Spleen (tissue), 7 donors: ENCODE results near the gene SH3RF1.

Experiments used
- POLR2AphosphoS5 ChIP-seq, 3 donors: sonication (generic); formaldehyde crosslinking; IDR thresholded peaks; one replicate each; pipeline ENCODE4 v1.5.1; 2017; ENCODE audit warnings: antibody characterized with exemption in 3 of 3
- TF ChIP-seq, protein P1 (sequence below), 11 experiments: fragments of 200-600 bp in 7 of 11; fragments of 450-650 bp in 4 of 11; sonication (generic) in 4 of 11; IDR thresholded peaks in 8 of 11; conservative IDR thresholded peaks in 3 of 11; 1 replicate in 7 of 11; 2 replicates in 4 of 11; pipeline versions ENCODE4 v1.4.0 to v1.8.0; 2016 to 2021; ENCODE audit warnings: antibody characterized with exemption in 11 of 11, inconsistent platforms in 4 of 11, mild to moderate bottlenecking in 1 of 11
- donor health status: DM: no; HTN: no; CAD: no; lungs with moderate emphysema.
- donor health status: DM: no; HTN: no; CAD: no.
- donor health status: DM: no; HTN: no; CAD: no.

DNA sequence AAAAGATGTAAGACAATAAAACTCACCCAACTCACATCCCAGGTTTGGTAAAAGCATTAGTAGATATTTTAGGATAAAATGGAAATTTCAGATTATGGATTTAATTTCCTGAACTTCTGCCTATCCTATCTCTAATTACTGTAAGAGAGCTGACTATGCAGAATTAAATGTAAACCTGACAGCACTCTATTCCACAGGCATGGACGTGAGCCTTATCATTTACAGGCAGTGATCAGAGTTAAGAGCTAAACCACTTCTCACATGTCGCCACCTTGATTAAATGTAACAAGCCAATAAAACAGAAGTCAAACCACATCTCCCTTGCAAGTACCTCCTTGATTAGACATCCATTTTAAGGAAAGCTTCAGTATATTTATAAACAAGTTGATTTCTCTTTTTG lies 163.2 kb downstream of the SH3RF1 start:
- TF ChIP-seq, protein P1, sequence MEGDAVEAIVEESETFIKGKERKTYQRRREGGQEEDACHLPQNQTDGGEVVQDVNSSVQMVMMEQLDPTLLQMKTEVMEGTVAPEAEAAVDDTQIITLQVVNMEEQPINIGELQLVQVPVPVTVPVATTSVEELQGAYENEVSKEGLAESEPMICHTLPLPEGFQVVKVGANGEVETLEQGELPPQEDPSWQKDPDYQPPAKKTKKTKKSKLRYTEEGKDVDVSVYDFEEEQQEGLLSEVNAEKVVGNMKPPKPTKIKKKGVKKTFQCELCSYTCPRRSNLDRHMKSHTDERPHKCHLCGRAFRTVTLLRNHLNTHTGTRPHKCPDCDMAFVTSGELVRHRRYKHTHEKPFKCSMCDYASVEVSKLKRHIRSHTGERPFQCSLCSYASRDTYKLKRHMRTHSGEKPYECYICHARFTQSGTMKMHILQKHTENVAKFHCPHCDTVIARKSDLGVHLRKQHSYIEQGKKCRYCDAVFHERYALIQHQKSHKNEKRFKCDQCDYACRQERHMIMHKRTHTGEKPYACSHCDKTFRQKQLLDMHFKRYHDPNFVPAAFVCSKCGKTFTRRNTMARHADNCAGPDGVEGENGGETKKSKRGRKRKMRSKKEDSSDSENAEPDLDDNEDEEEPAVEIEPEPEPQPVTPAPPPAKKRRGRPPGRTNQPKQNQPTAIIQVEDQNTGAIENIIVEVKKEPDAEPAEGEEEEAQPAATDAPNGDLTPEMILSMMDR (IDR thresholded peaks at IDR 0.05 in 8 of 11, conservative IDR thresholded peaks at IDR 0.05 in 3 of 11), result no peak
- no peak for TF ChIP-seq POLR2AphosphoS5 (IDR thresholded peaks at IDR 0.05)
